LoVo (cell line): ENCODE measurements around the gene SIAH3.
"Not testable (repeated sequence)": the region's sequence is repeated elsewhere in the genome, so short reads cannot be mapped to it uniquely, and the experiment has no call there.

ENCODE experiments used
- DNase-seq: peaks from one replicate; pipeline ENCODE4 v3.0.0-alpha.2; 2016; ENCODE audit warnings: low spot score

The SIAH3 gene

DNA sequence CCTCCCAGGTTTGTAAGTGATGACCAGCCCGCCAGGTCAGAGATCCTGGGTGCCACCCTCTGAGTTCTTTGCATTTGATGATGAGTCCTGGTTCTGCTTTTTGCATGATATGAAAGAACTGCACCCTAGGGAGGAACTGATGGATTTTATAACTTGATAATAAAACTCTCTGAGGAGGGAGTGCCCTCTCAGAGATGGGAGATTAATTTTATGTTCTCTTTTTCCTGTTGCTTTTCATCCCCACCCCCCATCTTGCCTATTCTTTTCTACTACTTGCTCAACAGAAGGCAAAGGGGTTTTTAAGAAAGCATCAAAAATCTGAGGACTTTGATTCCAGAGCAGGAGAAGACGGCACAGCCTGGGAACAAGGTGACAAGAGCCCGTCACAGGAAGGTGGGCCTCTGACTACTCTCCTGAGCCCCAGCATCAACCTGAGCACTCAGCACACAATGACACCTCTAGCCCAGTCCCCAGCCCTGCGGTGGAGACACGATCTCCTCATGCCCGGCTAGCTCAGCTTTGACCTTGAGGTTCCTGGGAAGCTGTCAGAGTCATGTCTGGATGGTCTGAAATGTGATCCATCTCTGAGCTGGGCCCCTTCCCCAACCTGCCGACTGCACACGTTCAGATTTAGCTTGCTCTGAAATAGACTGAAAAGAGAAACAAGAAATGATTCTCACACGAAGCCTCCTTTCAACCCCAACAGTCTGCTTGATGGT lies 69.1 kb downstream of the SIAH3 start:
- DNase-seq = no peak

- peak; percentile 31 for DNase-seq
Observed at GRCh38 chr13:45781553-45782326, 69.8 kb downstream of the SIAH3 start.

DNA sequence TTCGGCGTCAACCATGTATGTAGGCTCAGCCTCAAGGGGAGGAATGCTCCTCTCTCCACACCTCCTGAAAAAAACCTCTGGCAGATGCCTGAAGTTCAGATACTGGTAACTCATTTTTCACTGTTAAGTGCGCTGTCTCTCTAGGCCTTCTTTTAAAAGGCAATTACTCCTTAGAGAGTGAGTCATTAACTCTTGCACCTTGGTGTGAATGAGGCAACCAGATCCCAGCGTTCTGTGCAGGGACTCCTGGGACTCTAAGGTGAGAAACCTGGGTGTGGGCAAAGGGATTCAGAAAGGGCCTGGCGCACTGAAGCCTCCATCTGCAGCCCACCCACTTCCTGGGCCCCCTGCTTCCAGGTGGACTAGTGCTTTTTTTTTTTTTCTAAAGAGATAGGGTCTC lies 71.7 kb downstream of the SIAH3 start:
- no peak for DNase-seq

DNA sequence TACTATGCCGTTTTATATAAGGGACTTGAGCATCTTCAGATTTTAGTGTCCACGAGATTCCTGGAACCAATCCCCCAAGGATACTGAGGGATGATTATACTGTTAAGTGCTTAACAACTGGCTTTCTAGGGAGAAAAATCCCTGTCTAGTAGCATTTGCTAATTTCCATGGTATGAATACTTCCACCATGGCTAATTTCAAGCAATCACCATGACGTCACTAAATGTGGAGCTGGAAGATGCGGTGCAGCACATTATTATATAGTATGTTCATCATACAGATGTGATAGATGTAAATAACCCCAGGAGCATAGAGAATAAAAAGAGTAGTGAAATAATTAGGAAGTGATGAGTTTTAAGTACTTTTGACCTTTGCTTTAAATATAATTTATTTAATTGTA lies 72.7 kb downstream of the SIAH3 start:
- DNase-seq = no peak

DNA sequence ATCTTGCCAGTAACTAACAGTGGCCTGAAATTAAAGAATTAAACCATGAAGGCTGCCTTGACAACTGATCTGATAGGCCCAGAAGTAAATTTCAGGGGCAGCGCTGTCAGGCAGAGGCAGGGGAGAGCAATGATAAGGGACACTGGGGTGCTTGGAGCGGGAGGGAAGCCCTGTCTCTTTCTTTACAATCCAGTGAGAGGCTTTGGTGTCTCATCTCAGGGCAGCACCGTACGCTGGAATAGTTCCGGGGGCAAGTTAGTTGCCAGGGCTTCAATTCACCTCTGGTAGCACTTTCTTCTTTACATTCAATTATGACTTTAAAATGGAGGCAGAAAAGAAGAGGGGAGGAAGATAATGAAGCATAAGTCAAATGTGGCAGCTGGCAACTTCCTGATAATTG lies 74.8 kb downstream of the SIAH3 start:
- DNase-seq = no peak

GRCh38 chr13:45775401-45775963 lies 76.1 kb downstream of the SIAH3 start:
- no peak for DNase-seq

GRCh38 chr13:45773944-45774343 lies 77.6 kb downstream of the SIAH3 start:
- DNase-seq = no peak

GRCh38 chr13:45773236-45773635 lies 78.3 kb downstream of the SIAH3 start:
- no peak for DNase-seq

- DNase-seq = no peak
Observed at GRCh38 chr13:45770886-45771285, 80.7 kb downstream of the SIAH3 start.

GRCh38 chr13:45768656-45769479 lies 82.7 kb downstream of the SIAH3 start:
- no peak for DNase-seq

GRCh38 chr13:45765464-45765863 lies 86.1 kb downstream of the SIAH3 start:
- DNase-seq = no peak

GRCh38 chr13:45763419-45763818 lies 88.1 kb downstream of the SIAH3 start:
- no peak for DNase-seq

- not testable (repeated sequence) for DNase-seq
Observed at GRCh38 chr13:45757589-45757988, 94.0 kb downstream of the SIAH3 start.

- DNase-seq = not testable (repeated sequence)
Observed at GRCh38 chr13:45756498-45756897, 95.1 kb downstream of the SIAH3 start.

DNA sequence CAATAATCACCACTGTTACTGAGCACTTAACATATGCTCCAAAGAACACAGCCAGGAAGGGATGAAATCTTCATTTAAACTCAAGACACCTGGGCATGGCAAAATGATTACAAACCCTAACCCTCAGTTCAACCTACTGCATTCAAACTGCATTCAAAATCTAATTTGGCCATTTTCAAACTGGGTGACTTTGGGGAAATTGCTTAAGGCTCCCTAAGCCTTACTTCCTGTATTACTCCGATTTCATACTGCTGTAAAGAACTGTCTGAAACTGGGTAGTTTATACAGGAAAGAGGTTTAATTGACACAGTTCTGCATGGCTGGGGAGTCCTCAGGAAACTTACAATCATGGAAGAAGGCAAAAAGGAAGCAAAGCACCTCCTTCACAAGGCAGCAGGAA lies 99.0 kb downstream of the SIAH3 start:
- no peak for DNase-seq

DNA sequence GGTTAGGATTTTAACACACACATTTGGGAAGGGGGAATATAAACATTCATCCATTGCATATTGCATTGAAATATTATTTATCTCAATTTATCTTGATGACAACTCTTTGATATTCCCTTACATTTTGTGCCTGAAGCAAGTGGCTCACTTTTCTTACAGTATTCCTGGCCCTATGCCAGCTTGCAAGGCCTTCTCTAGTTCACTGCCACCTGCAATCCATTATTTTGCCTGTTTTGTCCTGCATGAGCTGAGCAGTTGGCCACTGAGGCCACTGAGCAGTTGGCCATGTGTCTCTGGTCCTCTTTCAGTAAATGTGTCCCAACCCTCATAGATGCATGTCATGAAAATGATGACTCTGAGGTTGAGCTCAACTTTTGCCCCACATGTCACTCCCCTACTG lies 99.7 kb downstream of the SIAH3 start:
- no peak for DNase-seq

GRCh38 chr13:45750566-45750965 lies 101.0 kb downstream of the SIAH3 start:
- DNase-seq = no peak

GRCh38 chr13:45748941-45749759 lies 102.4 kb downstream of the SIAH3 start:
- DNase-seq = no peak

GRCh38 chr13:45747071-45747470 lies 104.5 kb downstream of the SIAH3 start:
- DNase-seq = no peak

GRCh38 chr13:45744979-45745378 lies 106.6 kb downstream of the SIAH3 start:
- DNase-seq = no peak

- DNase-seq = no peak
Observed at GRCh38 chr13:45742985-45743384, 108.6 kb downstream of the SIAH3 start.
